GM10248 (cell line): ENCODE measurements around the gene ALCAM.

Experiments
- CTCF ChIA-PET: fragments of 300-600 bp; sonication (Branson Sonifier 250); formaldehyde crosslinking; extraction: SDS; loops from one replicate; lab custom pipeline; 2021; ENCODE audit warnings: antibody characterized with exemption; lab: Yijun Ruan, JAX
- POLR2A ChIA-PET: fragments of 350-650 bp; sonication (Branson Sonifier 250); formaldehyde crosslinking; extraction: SDS; loops from one replicate; lab custom pipeline; 2020; ENCODE audit warnings: antibody characterized with exemption; lab: Yijun Ruan, JAX
- DNase-seq: peaks from one replicate; pipeline ENCODE4 v3.0.0; 2012; ENCODE audit errors: extremely low spot score
- CTCF ChIP-seq: IDR thresholded peaks from 2 replicates; pipeline ENCODE4 v1.5.1; 2012; ENCODE audit warnings: mild to moderate bottlenecking, low read depth; ENCODE audit errors: extremely low read depth, missing control alignments, control extremely low read depth

The ALCAM gene

GRCh38 chr3:105360003-105360402, 6.7 kb upstream of the ALCAM start:
- ChIA-PET POLR2A (interaction anchor here (1.5 kb wide), 1 partner anchor 9 kb away, joined by 10 read pairs; no protein-coding TSS in a partner anchor), CTCF (interaction anchor here (1.0 to 1.9 kb wide), 3 partner anchors 12 to 19 kb away, joined by 3 to 4 read pairs (median 3); no protein-coding TSS in a partner anchor)
- no peak for TF ChIP-seq CTCF
- no peak for DNase-seq

GRCh38 chr3:105362021-105362665, 4.6 kb upstream of the ALCAM start:
- no peak for TF ChIP-seq CTCF
- POLR2A ChIA-PET, result interaction anchor here (0.5 kb wide), 1 partner anchor 976 kb away, joined by 4 read pairs; no protein-coding TSS in a partner anchor
- CTCF ChIA-PET, result interaction anchor here (1.6 kb wide), 1 partner anchor 9 kb away, joined by 4 read pairs; no protein-coding TSS in a partner anchor
- DNase-seq, result no peak

GRCh38 chr3:105364128-105364527, 2.6 kb upstream of the ALCAM start:
- CTCF ChIA-PET, result interaction anchor here (1.8 kb wide), 1 partner anchor 41 kb away, joined by 4 read pairs; no protein-coding TSS in a partner anchor
- DNase-seq, result no peak
- TF ChIP-seq CTCF, result no peak
- POLR2A ChIA-PET, result no interaction called here

GRCh38 chr3:105365081-105365390, 1.7 kb upstream of the ALCAM start:
- no peak for DNase-seq
- POLR2A ChIA-PET, result no interaction called here
- CTCF ChIA-PET, result interaction anchor here (1.6 to 1.8 kb wide), 2 partner anchors 42 to 769 kb away, joined by 4 to 5 read pairs; no protein-coding TSS in a partner anchor
- no peak for TF ChIP-seq CTCF

GRCh38 chr3:105365391-105366325, 1.1 kb upstream of the ALCAM start:
- ChIA-PET POLR2A (no interaction called here), CTCF (interaction anchor here (1.0 to 1.7 kb wide), 7 partner anchors 20 to 769 kb away, joined by 3 to 5 read pairs (median 4); no protein-coding TSS in a partner anchor)
- DNase-seq, result no peak

More at GRCh38 chr3:105365391-105366325, 1.1 kb upstream of the ALCAM start:
- TF ChIP-seq CTCF, result no peak
